Dedifferentiated amniotic fluid mesenchymal stem cell (primary cell): Measurements from ENCODE around the gene SERINC5.
A peak's percentile ranks its signal among the peaks of the same experiment; 100 is the strongest.
"Not testable (repeated sequence)": the region's sequence is repeated elsewhere in the genome, so short reads cannot be mapped to it uniquely, and the experiment has no call there.

Source experiments
- DNase-seq: peaks from one replicate; pipeline ENCODE4 v3.0.0-alpha.2; 2016; ENCODE audit errors: extremely low spot score

The SERINC5 gene

GRCh38 chr5:80139466-80139972, 116.3 kb downstream of the SERINC5 start:
- no peak for DNase-seq

- no peak for DNase-seq
Observed at GRCh38 chr5:80138486-80138885, 117.4 kb downstream of the SERINC5 start.

GRCh38 chr5:80136798-80137197, 119.0 kb downstream of the SERINC5 start:
- not testable (repeated sequence) for DNase-seq

GRCh38 chr5:80134876-80135275, 121.0 kb downstream of the SERINC5 start:
- DNase-seq = no peak

GRCh38 chr5:80129146-80129545, 126.7 kb downstream of the SERINC5 start:
- no peak for DNase-seq

GRCh38 chr5:80128141-80128540, 127.7 kb downstream of the SERINC5 start:
- DNase-seq = no peak

GRCh38 chr5:80127116-80127552, 128.7 kb downstream of the SERINC5 start:
- DNase-seq = no peak

GRCh38 chr5:80125962-80126480, 129.8 kb downstream of the SERINC5 start:
- peak; percentile 38 for DNase-seq

- DNase-seq = no peak
Observed at GRCh38 chr5:80125022-80125961, 130.6 kb downstream of the SERINC5 start.

- DNase-seq = no peak
Observed at GRCh38 chr5:80124121-80124918, 131.5 kb downstream of the SERINC5 start.

GRCh38 chr5:80122579-80122978, 133.3 kb downstream of the SERINC5 start:
- no peak for DNase-seq

GRCh38 chr5:80119372-80119771, 136.5 kb downstream of the SERINC5 start:
- no peak for DNase-seq

GRCh38 chr5:80117446-80117845, 138.4 kb downstream of the SERINC5 start:
- DNase-seq = no peak

- no peak for DNase-seq
Observed at GRCh38 chr5:80116465-80116864, 139.4 kb downstream of the SERINC5 start.

GRCh38 chr5:80116000-80116399, 139.8 kb downstream of the SERINC5 start:
- DNase-seq = no peak

GRCh38 chr5:80114860-80115259, 141.0 kb downstream of the SERINC5 start:
- no peak for DNase-seq

- not testable (repeated sequence) for DNase-seq
Observed at GRCh38 chr5:80111376-80111990, 144.4 kb downstream of the SERINC5 start.

- DNase-seq = no peak
Observed at GRCh38 chr5:80109646-80110478, 146.0 kb downstream of the SERINC5 start.

- DNase-seq = no peak
Observed at GRCh38 chr5:80106916-80107315, 148.9 kb downstream of the SERINC5 start.

- DNase-seq = no peak
Observed at GRCh38 chr5:80105698-80106439, 150.0 kb downstream of the SERINC5 start.
